GM12878 (cell line): ENCODE data around the gene PAPSS2. TPM values are rescaled to one million over a fixed set of nuclear protein-coding genes. Genes with fewer than 3 reads are reported as not detected.

Experiments used
- ATAC-seq: fragments of 200-7000 bp; cut with Tn5 transposase; 3 replicates; pipeline ENCODE4 v1.9.1; 2020; ENCODE audit warnings: mild to moderate bottlenecking, moderate library complexity
- BruUV-seq: library from RNA; stranded (reverse); fragments of 400-500 nt; replicated peaks from 2 replicates; lab custom pipeline; 2021; lab: Mats Ljungman, UMichigan
- CTCF ChIA-PET: fragments of 300-600 bp; sonication (Branson Sonifier 250); formaldehyde crosslinking; extraction: SDS; loops from one replicate; lab custom pipeline; 2021; ENCODE audit warnings: inconsistent platforms; lab: Yijun Ruan, JAX
- POLR2A ChIA-PET: fragments of 350-600 bp; formaldehyde crosslinking; extraction: SDS; loops from one replicate; lab custom pipeline; 2021; ENCODE audit warnings: inconsistent platforms; lab: Charles Lee
- RAD21 ChIA-PET: fragments of 300-600 bp; sonication (Branson Sonifier 250); formaldehyde crosslinking; loops from one replicate; lab custom pipeline; 2023; ENCODE audit warnings: antibody characterized with exemption; ENCODE audit not compliant: unreplicated experiment; lab: Charles Lee
- SMC1A ChIA-PET: fragments of 300-600 bp; sonication (Branson Sonifier 250); formaldehyde crosslinking; loops from one replicate; lab custom pipeline; 2023; ENCODE audit not compliant: unreplicated experiment, uncharacterized antibody; lab: Charles Lee
- DNase-seq: peaks from one replicate; pipeline ENCODE4 v3.0.0-alpha.2; 2011; ENCODE audit warnings: low read depth, low spot score
- FAIRE-seq: peaks from 3 replicates; lab custom pipeline; 2011; peaks lifted over from hg19 to GRCh38; lab: Jason Lieb, UNC
- H2AFZ ChIP-seq: 2 replicates; pipeline ENCODE4 v1.6.0; 2011; ENCODE audit warnings: low read depth, low read length, control low read depth; ENCODE audit not compliant: control insufficient read depth
- H3K27ac ChIP-seq: 2 replicates; pipeline ENCODE4 v1.5.1; 2011; ENCODE audit warnings: control low read depth; ENCODE audit not compliant: control insufficient read depth, insufficient read depth
- H3K27me3 ChIP-seq, 2 experiments: replicated peaks in 1 of 2; 2 replicates each; pipeline versions ENCODE4 v1.6.0 to v1.6.1; 2011; ENCODE audit warnings: low read length in 1 of 2; ENCODE audit not compliant: control insufficient read depth in 2 of 2, insufficient read depth in 2 of 2
- H3K36me3 ChIP-seq, 2 experiments: 2 replicates each; pipeline ENCODE4 v1.5.1; 2011; ENCODE audit warnings: low read length in 1 of 2; ENCODE audit not compliant: control insufficient read depth in 2 of 2, insufficient read depth in 2 of 2
- H3K4me1 ChIP-seq: 2 replicates; pipeline ENCODE4 v1.6.1; 2011; ENCODE audit warnings: mild to moderate bottlenecking, low read length, moderate library complexity, mixed read lengths; ENCODE audit not compliant: control insufficient read depth, insufficient read depth
- H3K4me2 ChIP-seq: 2 replicates; pipeline ENCODE4 v1.6.0; 2011; ENCODE audit warnings: control low read depth; ENCODE audit not compliant: control insufficient read depth, insufficient read depth
- H3K4me3 ChIP-seq: fragments of 200-600 bp; sonication (generic); 2 replicates; pipeline ENCODE4 v1.5.1; 2016
- H3K79me2 ChIP-seq: 2 replicates; pipeline ENCODE4 v1.6.0; 2011; ENCODE audit warnings: low read length; ENCODE audit not compliant: control insufficient read depth, insufficient read depth
- H3K9ac ChIP-seq: 2 replicates; pipeline ENCODE4 v1.8.0; 2011; ENCODE audit warnings: low read length, control low read depth, mixed read lengths; ENCODE audit not compliant: control insufficient read depth, insufficient read depth
- H3K9me3 ChIP-seq: replicated peaks from 3 replicates; pipeline ENCODE4 v1.5.1; 2011; ENCODE audit warnings: mild to moderate bottlenecking, low read length; ENCODE audit not compliant: control insufficient read depth, insufficient read depth
- H4K20me1 ChIP-seq: 2 replicates; pipeline ENCODE4 v1.6.0; 2011; ENCODE audit not compliant: control insufficient read depth, insufficient read depth
- BACH1 ChIP-seq: fragments of 450-650 bp; IDR thresholded peaks from 2 replicates; pipeline ENCODE4 v1.6.1; 2017; ENCODE audit warnings: mild to moderate bottlenecking, borderline replicate concordance
- CBFB ChIP-seq: IDR thresholded peaks from 2 replicates; pipeline ENCODE4 v1.6.1; 2016; ENCODE audit warnings: antibody characterized with exemption, low read depth
- CBX3 ChIP-seq: fragments of 200-600 bp; sonication (generic); IDR thresholded peaks from 2 replicates; pipeline ENCODE4 v1.6.1; 2016; ENCODE audit warnings: low read depth, borderline replicate concordance
- E2F8 ChIP-seq: fragments of 450-650 bp; IDR thresholded peaks from 2 replicates; pipeline ENCODE4 v1.6.1; 2018; ENCODE audit warnings: mild to moderate bottlenecking, low read depth, moderate library complexity; ENCODE audit not compliant: partially characterized antibody
- FOXK2 ChIP-seq: fragments of 450-650 bp; IDR thresholded peaks from 2 replicates; pipeline ENCODE4 v1.6.1; 2017; ENCODE audit warnings: mild to moderate bottlenecking, moderate library complexity
- HDAC2 ChIP-seq: fragments of 200-600 bp; sonication (generic); IDR thresholded peaks from 2 replicates; pipeline ENCODE4 v1.6.1; 2017
- MXI1 ChIP-seq: fragments of 150-350 bp; IDR thresholded peaks from 2 replicates; pipeline ENCODE4 v1.6.1; 2011; ENCODE audit warnings: low read depth, mild to moderate bottlenecking, inconsistent platforms, low read length, improper control_type of control experiment
- NBN ChIP-seq: fragments of 450-650 bp; IDR thresholded peaks from 2 replicates; pipeline ENCODE4 v1.6.1; 2016
- NR2F1 ChIP-seq: fragments of 450-650 bp; conservative IDR thresholded peaks from 2 replicates; pipeline ENCODE4 v1.6.1; 2017; ENCODE audit warnings: mild to moderate bottlenecking
- POLR2AphosphoS5 ChIP-seq: IDR thresholded peaks from 2 replicates; pipeline ENCODE4 v1.6.1; 2011; ENCODE audit warnings: mild to moderate bottlenecking, low read length, inconsistent platforms
- PRDM15 ChIP-seq: fragments of 450-650 bp; formaldehyde crosslinking; IDR thresholded peaks from 2 replicates; pipeline ENCODE4 v1.4.0; 2020; ENCODE audit warnings: mild to moderate bottlenecking, moderate library complexity
- RUNX3 ChIP-seq: IDR thresholded peaks from 2 replicates; pipeline ENCODE4 v1.6.1; 2012; ENCODE audit warnings: low read length, inconsistent platforms
- WRNIP1 ChIP-seq: IDR thresholded peaks from 2 replicates; pipeline ENCODE4 v1.6.1; 2011; ENCODE audit warnings: low read depth, low read length, improper control_type of control experiment, borderline replicate concordance
- ZNF217 ChIP-seq: fragments of 450-650 bp; IDR thresholded peaks from 2 replicates; pipeline ENCODE4 v1.6.1; 2017; ENCODE audit warnings: antibody characterized with exemption, mild to moderate bottlenecking
- WGBS: methylation state at CpG from one replicate; pipeline ENCODE4 v1.1.6; 2016; ENCODE audit warnings: low lambda C conversion rate; ENCODE audit not compliant: insufficient replicate concordance, insufficient coverage; ENCODE audit errors: missing lambda C conversion rate; 5-methylcytosine and 5-hydroxymethylcytosine counted together
- in situ Hi-C: fragments of 300-500 bp; cut with MboI; formaldehyde crosslinking; loops from 9 replicates; pipeline ENCODE4 v1.14.3; 2018; ENCODE audit warnings: mixed read lengths
- intact Hi-C: fragments of 100-400 bp; cut with micrococcal nuclease; formaldehyde crosslinking; loops from one replicate; pipeline ENCODE4 v1.14.2; 2022; ENCODE audit not compliant: unreplicated experiment
- polyA plus RNA-seq, 11 experiments: library from polyadenylated mRNA; depleted of rRNA in 4 of 11; unstranded in 6 of 11; stranded (reverse) in 5 of 11; fragments of >200 nt; fragmentation: Nextera tagmentation in 4 of 11; fragmentation: Illumina TruSeq in 1 of 11; extraction: Ambion mirVana in 4 of 11; extraction: Trizol in 1 of 11; gene quantifications; 1 replicate in 1 of 11; 2 replicates in 10 of 11; pipeline versions ENCODE4 v1.2.1 to v1.2.3, GENCODE V29; 2011 to 2016; ENCODE audit warnings: inconsistent platforms in 2 of 11, missing spikeins in 2 of 11, low read depth in 1 of 11
- total RNA-seq, 4 experiments: library from RNA; depleted of rRNA in 3 of 4; stranded (reverse); fragments of >200 nt in 3 of 4; fragmentation: Illumina TruSeq in 1 of 4; extraction: Trizol in 1 of 4; gene quantifications; 2 replicates each; pipeline versions ENCODE4 v1.2.1 to v1.2.3, GENCODE V29; 2013 to 2021
- TF ChIP-seq, protein P1 (sequence below): IDR thresholded peaks from 2 replicates; pipeline ENCODE4 v1.6.1; 2011; ENCODE audit warnings: mild to moderate bottlenecking, low read depth, low read length, moderate library complexity; ENCODE audit not compliant: insufficient replicate concordance
- TF ChIP-seq, protein P2 (sequence below): IDR thresholded peaks from 2 replicates; pipeline ENCODE4 v1.6.1; 2012; ENCODE audit warnings: low read depth, low read length, improper control_type of control experiment

Gene PAPSS2
- total and polyA plus RNA-seq, 10 of the 15 experiments (the other 5 are each of a cell fraction or from before 2014, with no cell fraction given), result 0.15 to 2.1 (median 0.37) TPM

DNA sequence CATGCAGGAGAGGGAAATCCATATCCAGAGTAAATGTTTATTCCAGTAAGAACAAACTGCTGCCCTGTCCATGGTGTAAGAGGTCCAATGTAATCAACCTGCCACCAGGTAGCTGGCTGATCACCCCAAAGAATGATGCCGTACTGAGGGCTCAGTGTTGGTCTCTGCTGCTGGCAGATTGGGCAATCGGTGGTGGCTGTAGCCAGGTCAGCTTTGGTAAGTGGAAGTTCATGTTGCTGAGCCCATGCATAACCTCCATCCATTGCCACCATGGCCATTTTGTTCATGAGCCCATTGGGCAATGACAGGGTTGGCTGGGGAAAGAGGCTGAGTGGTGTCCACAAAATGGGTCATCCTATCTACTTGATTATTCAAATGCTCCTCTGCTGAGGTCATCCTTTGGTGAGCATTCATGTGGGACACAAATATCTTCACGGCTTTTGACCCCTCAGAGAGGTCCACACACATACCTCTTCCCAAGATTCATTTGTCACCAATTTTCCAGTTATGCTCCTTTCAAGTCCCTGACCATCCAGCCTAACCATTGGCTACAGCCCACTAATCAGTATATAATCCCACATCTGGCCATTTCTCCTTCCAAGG lies 23.3 kb upstream of the PAPSS2 start (continued):
- TF ChIP-seq PRDM15 (CRISPR knock-in tag), result no peak
- TF ChIP-seq, protein P1, sequence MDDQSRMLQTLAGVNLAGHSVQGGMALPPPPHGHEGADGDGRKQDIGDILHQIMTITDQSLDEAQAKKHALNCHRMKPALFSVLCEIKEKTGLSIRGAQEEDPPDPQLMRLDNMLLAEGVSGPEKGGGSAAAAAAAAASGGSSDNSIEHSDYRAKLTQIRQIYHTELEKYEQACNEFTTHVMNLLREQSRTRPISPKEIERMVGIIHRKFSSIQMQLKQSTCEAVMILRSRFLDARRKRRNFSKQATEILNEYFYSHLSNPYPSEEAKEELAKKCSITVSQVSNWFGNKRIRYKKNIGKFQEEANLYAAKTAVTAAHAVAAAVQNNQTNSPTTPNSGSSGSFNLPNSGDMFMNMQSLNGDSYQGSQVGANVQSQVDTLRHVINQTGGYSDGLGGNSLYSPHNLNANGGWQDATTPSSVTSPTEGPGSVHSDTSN, result no peak
- no peak for TF ChIP-seq MXI1
- TF ChIP-seq NR2F1, result no peak

- SMC1A ChIA-PET, result interaction anchor here (0.6 kb wide), 1 partner anchor 47 kb away, joined by 3 read pairs; no protein-coding TSS in a partner anchor
- ATAC-seq, result no peak
- POLR2A ChIA-PET, result no interaction called here
Measured at GRCh38 chr10:87639493-87639892, 20.2 kb upstream of the PAPSS2 start.

More at GRCh38 chr10:87639493-87639892, 20.2 kb upstream of the PAPSS2 start:
- no peak for TF ChIP-seq HDAC2
- TF ChIP-seq BACH1, result no peak
- no peak for TF ChIP-seq ZNF217
- no peak for TF ChIP-seq CBX3
- no peak for TF ChIP-seq FOXK2
- TF ChIP-seq WRNIP1, result no peak
- no peak for TF ChIP-seq CBFB
- no peak for TF ChIP-seq RUNX3
- TF ChIP-seq E2F8, result no peak
- TF ChIP-seq, protein P2, sequence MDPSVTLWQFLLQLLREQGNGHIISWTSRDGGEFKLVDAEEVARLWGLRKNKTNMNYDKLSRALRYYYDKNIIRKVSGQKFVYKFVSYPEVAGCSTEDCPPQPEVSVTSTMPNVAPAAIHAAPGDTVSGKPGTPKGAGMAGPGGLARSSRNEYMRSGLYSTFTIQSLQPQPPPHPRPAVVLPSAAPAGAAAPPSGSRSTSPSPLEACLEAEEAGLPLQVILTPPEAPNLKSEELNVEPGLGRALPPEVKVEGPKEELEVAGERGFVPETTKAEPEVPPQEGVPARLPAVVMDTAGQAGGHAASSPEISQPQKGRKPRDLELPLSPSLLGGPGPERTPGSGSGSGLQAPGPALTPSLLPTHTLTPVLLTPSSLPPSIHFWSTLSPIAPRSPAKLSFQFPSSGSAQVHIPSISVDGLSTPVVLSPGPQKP, result no peak
- no peak for TF ChIP-seq NBN
- TF ChIP-seq POLR2AphosphoS5, result no peak
- Histone ChIP-seq H3K4me3 (no peak overlapping the region), H2AFZ (no peak overlapping the region), H4K20me1 (no peaks in the 10 kb centered on the region), H3K27ac (no peak overlapping the region), H3K4me2 (no peak overlapping the region), H3K9ac (no peak overlapping the region), H3K79me2 (no peaks in the 10 kb centered on the region), H3K36me3 (no peaks in the 10 kb centered on the region), H3K9me3 (no peaks in the 10 kb centered on the region; the same call in 2 of the 3 replicates), H3K4me1 (no peaks in the 10 kb centered on the region), H3K27me3 (no peaks in the 10 kb centered on the region)
- in situ Hi-C loops, result no loop called here
- WGBS, result 75% methylated on average over 3 of the region's 3 CpGs
- BruUV-seq, result no TSS peak
- CTCF ChIA-PET, result no interaction called here
- FAIRE-seq (no peak), DNase-seq (no peak)
- intact Hi-C loops, result no loop called here
- RAD21 ChIA-PET, result no interaction called here
